Chondrocyte (in vitro differentiated cells): ENCODE data around the gene CACHD1. TPM values are rescaled to one million over a fixed set of nuclear protein-coding genes. Genes with fewer than 3 reads are reported as not detected.

Experiments used
- DNase-seq: peaks from one replicate; pipeline ENCODE4 v3.0.0; 2021; ENCODE audit warnings: mixed read lengths, low spot score
- H3K27ac Mint-ChIP-seq: one replicate; pipeline ENCODE4 v1.8.0; 2021; ENCODE audit warnings: mild to moderate bottlenecking, moderate library complexity, mixed read lengths; ENCODE audit not compliant: unreplicated experiment
- H3K27me3 Mint-ChIP-seq: 2 replicates; pipeline ENCODE4 v1.8.0; 2021; ENCODE audit warnings: low read depth, mixed read lengths
- H3K36me3 Mint-ChIP-seq: 2 replicates; pipeline ENCODE4 v1.8.0; 2021; ENCODE audit warnings: low read depth, mixed read lengths
- H3K4me1 Mint-ChIP-seq: 2 replicates; pipeline ENCODE4 v1.8.0; 2021; ENCODE audit warnings: low read depth, mild to moderate bottlenecking, mixed read lengths
- H3K4me3 Mint-ChIP-seq: one replicate; pipeline ENCODE4 v1.8.0; 2021; ENCODE audit warnings: mild to moderate bottlenecking, moderate library complexity, mixed read lengths; ENCODE audit not compliant: unreplicated experiment
- H3K9me3 Mint-ChIP-seq: 2 replicates; pipeline ENCODE4 v1.8.0; 2021; ENCODE audit warnings: low read depth, mixed read lengths
- total RNA-seq: library from RNA; stranded (reverse); gene quantifications from 3 replicates; pipeline ENCODE4 v1.2.1, GENCODE V29; 2021
- TF ChIP-seq, protein P1 (sequence below): fragments of 200-600 bp; sonication (generic); IDR thresholded peaks from 2 replicates; pipeline ENCODE4 v1.5.0; 2021; ENCODE audit warnings: antibody characterized with exemption, mild to moderate bottlenecking, moderate library complexity

CACHD1 gene
- total RNA-seq, 1 donor from 2014 or later = 10.5 TPM

DNA sequence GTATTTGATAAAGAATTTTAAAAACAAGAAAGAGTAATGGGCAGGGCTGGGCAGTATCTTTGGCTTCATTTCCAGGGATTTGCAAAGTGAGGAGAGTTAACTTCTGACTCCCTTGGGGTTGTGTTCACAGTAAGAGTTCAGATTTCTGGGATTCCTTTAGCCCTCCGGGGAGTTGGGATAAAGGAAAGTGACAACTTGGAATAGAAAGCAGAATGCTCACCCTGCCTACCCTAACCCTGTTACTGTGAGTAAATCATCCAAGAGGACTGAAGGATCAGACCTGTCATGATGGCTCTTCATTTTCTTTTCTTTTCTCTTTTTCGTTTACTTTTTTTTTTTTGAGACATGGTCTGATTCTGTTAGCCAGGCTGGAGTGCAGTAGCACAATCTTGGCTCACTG lies 76.1 kb downstream of the CACHD1 start:
- DNase-seq = no peak
- H3K9me3 Mint-ChIP-seq = no peaks in the 10 kb centered on the region
- TF ChIP-seq, protein P1, sequence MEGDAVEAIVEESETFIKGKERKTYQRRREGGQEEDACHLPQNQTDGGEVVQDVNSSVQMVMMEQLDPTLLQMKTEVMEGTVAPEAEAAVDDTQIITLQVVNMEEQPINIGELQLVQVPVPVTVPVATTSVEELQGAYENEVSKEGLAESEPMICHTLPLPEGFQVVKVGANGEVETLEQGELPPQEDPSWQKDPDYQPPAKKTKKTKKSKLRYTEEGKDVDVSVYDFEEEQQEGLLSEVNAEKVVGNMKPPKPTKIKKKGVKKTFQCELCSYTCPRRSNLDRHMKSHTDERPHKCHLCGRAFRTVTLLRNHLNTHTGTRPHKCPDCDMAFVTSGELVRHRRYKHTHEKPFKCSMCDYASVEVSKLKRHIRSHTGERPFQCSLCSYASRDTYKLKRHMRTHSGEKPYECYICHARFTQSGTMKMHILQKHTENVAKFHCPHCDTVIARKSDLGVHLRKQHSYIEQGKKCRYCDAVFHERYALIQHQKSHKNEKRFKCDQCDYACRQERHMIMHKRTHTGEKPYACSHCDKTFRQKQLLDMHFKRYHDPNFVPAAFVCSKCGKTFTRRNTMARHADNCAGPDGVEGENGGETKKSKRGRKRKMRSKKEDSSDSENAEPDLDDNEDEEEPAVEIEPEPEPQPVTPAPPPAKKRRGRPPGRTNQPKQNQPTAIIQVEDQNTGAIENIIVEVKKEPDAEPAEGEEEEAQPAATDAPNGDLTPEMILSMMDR = no peak
- no peak overlapping the region for H3K4me3 Mint-ChIP-seq
- H3K27me3 Mint-ChIP-seq = no peaks in the 10 kb centered on the region
- H3K36me3 Mint-ChIP-seq = no peaks in the 10 kb centered on the region
- peak overlapping the region; percentile 68 for H3K27ac Mint-ChIP-seq
- peaks cover 45% of the 10 kb centered on the region for H3K4me1 Mint-ChIP-seq

DNA sequence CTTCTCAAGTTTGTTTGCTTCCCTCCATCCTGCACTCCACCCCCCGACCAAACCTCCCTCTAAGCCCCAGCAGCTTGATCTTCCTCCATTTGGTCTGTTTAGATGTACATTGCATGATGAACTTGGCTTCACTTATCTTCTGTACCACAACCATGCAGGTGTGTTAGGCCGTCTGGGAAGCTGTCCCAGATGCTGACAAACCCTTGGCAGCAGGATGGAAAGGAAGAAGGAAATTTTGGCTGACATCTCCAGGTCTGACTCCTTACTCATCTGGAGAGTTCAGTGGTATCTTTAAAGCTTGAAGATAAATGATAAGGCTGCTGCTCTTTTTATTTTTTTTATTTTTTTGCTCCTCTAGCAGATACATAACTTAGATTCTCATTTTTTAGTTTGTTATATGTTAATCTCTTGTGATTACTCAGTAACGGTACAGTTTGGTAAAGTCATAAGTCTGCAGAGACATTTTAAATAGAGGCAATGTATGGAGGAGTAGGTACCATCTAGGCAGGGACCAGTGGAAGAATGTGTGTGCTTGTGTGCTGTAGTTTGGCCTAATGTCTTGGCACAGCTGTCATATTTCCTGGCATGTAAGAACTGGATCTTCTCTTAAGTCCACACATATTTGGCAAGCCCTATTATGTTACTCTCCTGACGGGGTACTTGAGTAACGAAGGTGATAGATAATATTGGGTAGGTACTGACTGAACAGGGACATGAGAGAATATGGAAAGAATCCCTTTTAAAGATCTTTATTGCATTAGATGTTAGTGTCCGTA lies 79.7 kb downstream of the CACHD1 start:
- no peak overlapping the region for H3K27ac Mint-ChIP-seq
- H3K27me3 Mint-ChIP-seq = no peaks in the 10 kb centered on the region
- DNase-seq = no peak
- no peaks in the 10 kb centered on the region for H3K9me3 Mint-ChIP-seq
- peaks cover 3% of the 10 kb centered on the region for H3K36me3 Mint-ChIP-seq
- TF ChIP-seq, protein P1 = no peak
- peaks cover 34% of the 10 kb centered on the region for H3K4me1 Mint-ChIP-seq
- H3K4me3 Mint-ChIP-seq = no peak overlapping the region

DNA sequence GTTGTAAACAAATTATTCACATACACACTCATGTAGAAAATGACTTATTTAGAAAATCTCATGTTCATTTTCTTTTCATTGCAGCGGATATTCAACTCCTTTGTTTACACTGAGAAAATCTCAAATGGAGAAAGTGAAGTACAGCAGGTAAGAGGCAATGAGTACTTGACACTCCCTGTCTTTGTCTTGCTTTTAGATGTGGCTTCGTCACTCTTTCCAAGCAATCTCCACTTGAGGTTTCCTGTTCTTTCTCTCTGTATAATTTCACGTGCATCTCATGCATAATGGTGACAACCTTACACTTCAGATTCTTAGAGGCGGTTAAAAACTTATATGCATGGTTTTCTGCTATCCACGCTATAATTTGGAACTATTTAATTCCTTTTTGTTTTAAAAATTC lies 80.6 kb downstream of the CACHD1 start:
- Mint-ChIP-seq H3K9me3 (no peaks in the 10 kb centered on the region), H3K36me3 (peaks cover 3% of the 10 kb centered on the region), H3K4me3 (no peak overlapping the region), H3K4me1 (peaks cover 27% of the 10 kb centered on the region), H3K27ac (no peak overlapping the region), H3K27me3 (no peaks in the 10 kb centered on the region)
- DNase-seq = no peak
- TF ChIP-seq, protein P1 = no peak

DNA sequence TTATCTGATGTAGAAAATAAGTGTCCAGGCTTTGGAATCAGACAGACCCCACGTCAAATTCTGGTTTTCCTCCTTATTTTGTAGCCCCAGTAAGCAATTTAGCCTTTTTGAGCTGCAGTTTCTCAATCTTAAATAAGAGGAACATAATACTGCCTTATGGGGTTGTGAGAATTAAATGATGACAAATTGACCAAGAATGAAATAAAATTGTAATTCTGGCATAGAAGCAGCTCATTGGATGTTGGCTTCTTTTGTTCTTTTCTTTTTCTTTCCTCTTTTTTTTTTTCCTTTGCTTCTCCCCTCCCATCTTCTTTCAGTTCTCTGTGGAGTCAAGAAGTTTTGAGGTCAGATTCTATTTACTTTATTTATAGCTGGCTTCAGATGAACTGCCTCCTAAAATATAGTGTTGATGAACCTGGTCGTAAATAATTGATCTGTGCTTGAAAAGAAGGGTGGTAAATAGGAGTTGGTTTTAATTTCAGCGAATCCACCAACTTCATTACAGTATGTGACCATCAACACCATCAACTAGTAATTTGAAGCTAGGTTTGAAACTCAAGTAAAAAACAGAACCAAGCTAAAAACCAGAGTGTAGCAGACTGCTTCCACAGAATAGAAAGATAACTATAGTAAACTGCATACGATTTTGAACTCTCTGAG lies 81.1 kb downstream of the CACHD1 start:
- Mint-ChIP-seq H3K4me3 (no peak overlapping the region), H3K27ac (no peak overlapping the region), H3K9me3 (no peaks in the 10 kb centered on the region), H3K4me1 (peaks cover 21% of the 10 kb centered on the region), H3K36me3 (peaks cover 3% of the 10 kb centered on the region), H3K27me3 (no peaks in the 10 kb centered on the region)
- TF ChIP-seq, protein P1 = no peak
- DNase-seq = no peak

DNA sequence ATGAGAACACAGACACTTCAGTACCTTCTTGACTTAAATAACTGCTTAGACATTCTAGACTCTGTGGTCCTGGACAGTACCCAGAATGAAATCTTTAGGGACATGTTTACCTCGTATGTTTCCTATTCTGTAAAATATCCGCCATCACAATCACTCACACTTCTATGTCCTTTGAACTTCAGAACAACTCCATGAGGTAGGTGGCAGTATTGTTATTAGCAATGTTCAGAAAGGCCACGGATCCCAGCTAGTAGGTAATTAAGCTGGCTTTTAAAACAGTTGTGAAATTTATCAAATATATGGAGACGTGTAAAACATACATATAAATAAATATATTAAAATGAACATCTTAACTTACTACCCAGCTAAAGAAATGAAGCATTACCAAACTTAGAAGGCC lies 83.4 kb downstream of the CACHD1 start:
- H3K9me3 Mint-ChIP-seq = no peaks in the 10 kb centered on the region
- peaks cover 17% of the 10 kb centered on the region for H3K4me1 Mint-ChIP-seq
- H3K4me3 Mint-ChIP-seq = no peak overlapping the region
- no peaks in the 10 kb centered on the region for H3K27me3 Mint-ChIP-seq
- H3K27ac Mint-ChIP-seq = no peak overlapping the region
- no peak for DNase-seq
- TF ChIP-seq, protein P1 = no peak
- peaks cover 7% of the 10 kb centered on the region for H3K36me3 Mint-ChIP-seq
